BLaER1 treated with 17β-estradiol and CSF1 and Interleukin-3, amounts not matched to agents 10 nM and 100 nM (cell line): ENCODE results near the gene PNPLA7.

ENCODE experiments used
- H3K27ac ChIP-seq, 11 experiments: shearing (Covaris generic); formaldehyde crosslinking; 2 replicates each; pipeline ENCODE4 v1.8.1; 2022
- H3K27me3 ChIP-seq, 11 experiments: shearing (Covaris generic); formaldehyde crosslinking; 2 replicates each; pipeline ENCODE4 v1.8.1; 2022
- H3K36me3 ChIP-seq, 11 experiments: shearing (Covaris generic); formaldehyde crosslinking; 2 replicates each; pipeline ENCODE4 v1.8.1; 2022
- H3K4me1 ChIP-seq, 10 experiments: shearing (Covaris generic); formaldehyde crosslinking; 2 replicates each; pipeline ENCODE4 v1.8.1; 2022
- H3K4me2 ChIP-seq, 11 experiments: shearing (Covaris generic); formaldehyde crosslinking; 2 replicates each; pipeline ENCODE4 v1.8.1; 2022
- H3K4me3 ChIP-seq, 10 experiments: shearing (Covaris generic); formaldehyde crosslinking; 2 replicates each; pipeline ENCODE4 v1.8.1; 2022
- H3K9ac ChIP-seq, 11 experiments: shearing (Covaris generic); formaldehyde crosslinking; 2 replicates each; pipeline ENCODE4 v1.8.1; 2022
- H3K9me3 ChIP-seq, 11 experiments: shearing (Covaris generic); formaldehyde crosslinking; replicated peaks in 1 of 11; 2 replicates each; pipeline ENCODE4 v1.8.1; 2022
- H4K20me1 ChIP-seq, 11 experiments: shearing (Covaris generic); formaldehyde crosslinking; 2 replicates each; pipeline ENCODE4 v1.8.1; 2022
- Cebpa-rat ChIP-seq, 11 experiments: shearing (Covaris generic); IDR thresholded peaks; 2 replicates each; pipeline ENCODE4 v1.8.1; 2022

The PNPLA7 gene

GRCh38 chr9:137457406-137458193 lies 92.6 kb downstream of the PNPLA7 start:
- Histone ChIP-seq H3K36me3 (peaks cover 0 to 39% (median 21%) of the 10 kb centered on the region in 11 experiments; a peak in 15 of 22 replicates), H3K27ac (peak overlapping the region in 3 of 11 experiments; percentile 71 to 80 (median 78); a peak in 5 of 22 replicates), H3K9me3 (0 out of 22 replicates have a peak, but pooled peaks cover 0 to 5% (median 0%) of the 10 kb centered on the region in 11 experiments), H3K4me1 (peaks cover 75 to 92% (median 91%) of the 10 kb centered on the region in 10 experiments), H3K9ac (peak overlapping the region; percentile 77 to 90 (median 86); a peak in 21 of 22 replicates), H3K4me2 (peak overlapping the region; percentile 97 to 100 (median 100)), H3K4me3 (peak overlapping the region; percentile 69 to 85 (median 80)), H4K20me1 (peaks cover 0 to 70% (median 54%) of the 10 kb centered on the region in 11 experiments; a peak in 19 of 22 replicates), H3K27me3 (peaks cover 0 to 11% (median 8%) of the 10 kb centered on the region in 11 experiments; a peak in 14 of 22 replicates)
- TF ChIP-seq Cebpa-rat (IDR thresholded peaks at IDR 0.05) = no peak

GRCh38 chr9:137456864-137457405 lies 93.3 kb downstream of the PNPLA7 start:
- peak overlapping the region in 3 of 10 experiments; percentile 82 to 85 (median 84); a peak in 3 of 20 replicates for H3K4me3 ChIP-seq
- H3K4me2 ChIP-seq = peak overlapping the region; percentile 97 to 100 (median 100)
- TF ChIP-seq Cebpa-rat (IDR thresholded peaks at IDR 0.05) = no peak
- peaks cover 0 to 5% (median 2%) of the 10 kb centered on the region in 11 experiments; a peak in 11 of 22 replicates for H3K27me3 ChIP-seq
- H3K36me3 ChIP-seq = peaks cover 0 to 40% (median 21%) of the 10 kb centered on the region in 11 experiments; a peak in 15 of 22 replicates
- H4K20me1 ChIP-seq = peaks cover 0 to 70% (median 57%) of the 10 kb centered on the region in 11 experiments; a peak in 19 of 22 replicates
- H3K9me3 ChIP-seq = 0 out of 22 replicates have a peak, but pooled peaks cover 0 to 2% (median 0%) of the 10 kb centered on the region in 11 experiments
- peaks cover 71 to 92% (median 91%) of the 10 kb centered on the region in 10 experiments for H3K4me1 ChIP-seq
- H3K27ac ChIP-seq = no peak overlapping the region
- peak overlapping the region in 9 of 11 experiments; percentile 60 to 90 (median 86); a peak in 12 of 22 replicates for H3K9ac ChIP-seq

- Histone ChIP-seq H3K36me3 (peaks cover 0 to 40% (median 21%) of the 10 kb centered on the region in 11 experiments; a peak in 15 of 22 replicates), H3K4me2 (peak overlapping the region; percentile 97 to 100 (median 100)), H3K27ac (no peak overlapping the region), H3K9me3 (no peaks in the 10 kb centered on the region), H4K20me1 (peaks cover 0 to 71% (median 57%) of the 10 kb centered on the region in 11 experiments; a peak in 19 of 22 replicates), H3K4me3 (0 out of 20 replicates have a peak overlapping the region, but pooled peaks of 1 of the 10 experiments have one; percentile 84), H3K27me3 (no peaks in the 10 kb centered on the region), H3K9ac (peak overlapping the region in 9 of 11 experiments; percentile 22 to 88 (median 55); a peak in 12 of 22 replicates), H3K4me1 (peaks cover 66 to 91% (median 89%) of the 10 kb centered on the region in 10 experiments)
- TF ChIP-seq Cebpa-rat (IDR thresholded peaks at IDR 0.05) = no peak
These were observed 93.9 kb downstream of the PNPLA7 start for GRCh38 chr9:137456061-137456863.

- Histone ChIP-seq H3K9me3 (no peaks in the 10 kb centered on the region), H3K4me3 (peak overlapping the region in 1 of 10 experiments; percentile 7; a peak in 3 of 20 replicates), H3K4me2 (peak overlapping the region; percentile 97 to 100 (median 100)), H3K9ac (peak overlapping the region in 7 of 11 experiments; percentile 23 to 87 (median 42); a peak in 8 of 22 replicates), H3K27ac (peak overlapping the region in 1 of 11 experiments; percentile 36; a peak in 1 of 22 replicates), H4K20me1 (peaks cover 0 to 69% (median 57%) of the 10 kb centered on the region in 11 experiments; a peak in 19 of 22 replicates), H3K27me3 (no peaks in the 10 kb centered on the region), H3K36me3 (peaks cover 0 to 40% (median 21%) of the 10 kb centered on the region in 11 experiments; a peak in 15 of 22 replicates), H3K4me1 (peaks cover 66 to 88% (median 83%) of the 10 kb centered on the region in 10 experiments)
- TF ChIP-seq Cebpa-rat (IDR thresholded peaks at IDR 0.05) = no peak
These were observed 94.7 kb downstream of the PNPLA7 start for GRCh38 chr9:137455359-137455991.

DNA sequence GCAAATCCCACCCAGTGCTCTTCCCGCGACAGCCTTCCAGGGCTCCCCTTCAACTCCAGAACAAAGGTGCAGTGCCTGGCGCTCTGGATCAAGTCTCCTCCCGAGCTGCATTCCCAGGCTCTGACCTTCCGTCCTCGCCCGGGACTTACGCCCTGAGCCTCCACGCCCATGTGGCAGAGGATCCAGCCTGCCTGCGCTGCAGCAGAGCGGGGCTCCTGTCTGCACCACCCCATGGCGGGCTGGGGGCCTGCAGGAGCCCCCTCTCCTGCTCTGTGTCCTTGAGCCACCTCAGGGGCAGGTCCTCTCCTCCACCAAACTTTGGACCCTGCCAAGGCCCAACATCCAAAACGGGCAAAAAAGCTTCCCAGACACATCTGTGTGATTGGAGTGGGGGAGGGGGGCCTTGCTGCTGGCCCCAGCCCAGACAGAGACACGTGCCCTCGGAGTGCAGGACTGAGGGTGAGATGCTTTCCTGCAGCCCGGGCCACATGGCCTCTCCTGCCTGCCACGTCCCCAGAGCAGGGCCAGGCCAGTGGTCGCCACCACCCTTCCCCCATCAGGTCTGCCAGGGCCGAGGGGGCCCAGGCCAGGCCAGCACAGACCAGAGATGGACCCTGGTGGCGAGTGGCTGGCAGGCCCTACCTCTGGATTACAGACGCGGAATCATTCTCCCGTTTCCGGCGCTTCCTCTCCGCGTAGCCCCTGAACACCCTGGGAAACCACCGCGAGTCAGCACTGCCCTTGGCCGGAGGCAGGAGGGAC lies 95.4 kb downstream of the PNPLA7 start:
- H3K36me3 ChIP-seq = peaks cover 0 to 43% (median 23%) of the 10 kb centered on the region in 11 experiments; a peak in 15 of 22 replicates
- H3K4me2 ChIP-seq = peak overlapping the region; percentile 97 to 100 (median 100)
- H3K27me3 ChIP-seq = no peaks in the 10 kb centered on the region
- peaks cover 67 to 88% (median 82%) of the 10 kb centered on the region in 10 experiments for H3K4me1 ChIP-seq
- peak overlapping the region; percentile 29 to 64 (median 50); a peak in 19 of 20 replicates for H3K4me3 ChIP-seq
- peaks cover 0 to 72% (median 62%) of the 10 kb centered on the region in 11 experiments; a peak in 19 of 22 replicates for H4K20me1 ChIP-seq
- no peaks in the 10 kb centered on the region for H3K9me3 ChIP-seq
- H3K27ac ChIP-seq = peak overlapping the region in 9 of 11 experiments; percentile 15 to 62 (median 42); a peak in 11 of 22 replicates
- no peak for TF ChIP-seq Cebpa-rat (IDR thresholded peaks at IDR 0.05)
- peak overlapping the region in 10 of 11 experiments; percentile 23 to 61 (median 48); a peak in 14 of 22 replicates for H3K9ac ChIP-seq

GRCh38 chr9:137454145-137454596 lies 96.0 kb downstream of the PNPLA7 start:
- Histone ChIP-seq H3K9ac (peak overlapping the region in 10 of 11 experiments; percentile 23 to 61 (median 48); a peak in 13 of 22 replicates), H3K36me3 (peaks cover 4 to 49% (median 29%) of the 10 kb centered on the region in 11 experiments; a peak in 17 of 22 replicates), H4K20me1 (peaks cover 0 to 78% (median 67%) of the 10 kb centered on the region in 11 experiments; a peak in 19 of 22 replicates), H3K4me3 (peak overlapping the region; percentile 29 to 64 (median 50); a peak in 19 of 20 replicates), H3K27ac (peak overlapping the region in 9 of 11 experiments; percentile 15 to 62 (median 42); a peak in 12 of 22 replicates), H3K4me1 (peaks cover 69 to 88% (median 83%) of the 10 kb centered on the region in 10 experiments), H3K27me3 (no peaks in the 10 kb centered on the region), H3K9me3 (no peaks in the 10 kb centered on the region), H3K4me2 (peak overlapping the region; percentile 97 to 100 (median 100))
- no peak for TF ChIP-seq Cebpa-rat (IDR thresholded peaks at IDR 0.05)
